Fibroblast of villous mesenchyme (primary cell): ENCODE data around the gene CATSPERB. TPM values are rescaled to one million over a fixed set of nuclear protein-coding genes. Genes with fewer than 3 reads are reported as not detected.

Experiments used
- DNase-seq: peaks from one replicate; pipeline ENCODE4 v3.0.0-alpha.2; 2010; ENCODE audit warnings: low read depth
- H3K4me3 ChIP-seq: 2 replicates; pipeline ENCODE4 v1.5.1; 2011; ENCODE audit warnings: low read depth, mild to moderate bottlenecking, low read length
- CTCF ChIP-seq: IDR thresholded peaks from 2 replicates; pipeline ENCODE4 v1.5.1; 2012; ENCODE audit warnings: low read depth, mild to moderate bottlenecking, low read length; ENCODE audit not compliant: insufficient read depth
- total RNA-seq: library from RNA; depleted of rRNA; stranded (reverse); fragments of >200 nt; gene quantifications from 2 replicates; pipeline ENCODE4 v1.2.3, GENCODE V29; 2012

CATSPERB gene, protein sequence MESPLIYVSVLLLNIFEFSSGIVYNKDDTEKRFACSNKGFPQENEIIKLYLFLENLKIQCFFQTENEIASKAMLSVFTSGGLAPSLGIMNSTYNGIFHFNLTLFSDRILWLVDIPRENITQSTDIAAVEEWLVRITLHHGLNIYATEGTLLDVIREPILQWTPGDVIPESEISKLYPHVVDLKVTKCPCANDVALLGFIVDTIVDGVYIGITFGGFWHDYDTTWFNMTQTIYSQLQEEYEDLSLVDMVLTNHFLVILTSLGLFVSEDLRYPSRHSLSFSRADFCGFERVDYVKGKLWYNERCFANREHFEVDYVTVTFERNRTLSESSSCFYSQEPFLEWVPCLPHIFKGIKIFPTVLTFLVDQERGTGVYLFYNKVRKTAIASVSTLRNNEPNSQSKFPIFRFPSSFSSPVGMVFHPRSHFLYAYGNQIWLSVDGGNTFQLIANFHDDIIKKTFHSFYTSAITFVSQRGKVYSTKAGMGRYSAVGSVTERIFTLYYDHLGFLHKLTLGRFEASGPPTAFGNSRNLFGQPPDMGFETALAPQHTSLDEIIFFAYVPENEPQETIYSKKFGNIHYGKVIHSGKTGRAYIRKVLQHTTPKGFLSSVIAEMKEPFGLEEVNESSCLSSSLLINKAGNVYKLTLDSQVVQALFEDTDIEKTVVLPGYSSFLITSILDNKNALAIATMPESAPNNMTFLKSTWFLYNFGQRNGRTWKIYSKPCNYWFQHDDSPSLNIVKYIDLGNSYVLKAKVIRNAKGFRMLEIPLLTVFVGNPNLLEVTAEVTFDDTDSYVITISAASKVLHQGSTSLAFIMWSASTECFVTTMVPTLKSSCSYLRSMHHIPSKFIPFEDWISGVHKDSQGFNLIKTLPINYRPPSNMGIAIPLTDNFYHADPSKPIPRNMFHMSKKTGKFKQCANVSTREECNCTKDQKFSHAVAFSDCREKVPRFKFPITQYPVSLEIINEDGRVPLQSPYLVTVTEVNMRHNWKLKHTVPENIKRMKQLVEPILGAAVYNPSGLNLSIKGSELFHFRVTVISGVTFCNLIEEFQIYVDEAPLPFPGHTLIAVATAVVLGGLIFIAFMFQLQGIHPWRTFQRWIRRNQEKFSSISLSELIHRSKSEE
- under 0.01 TPM in 1 of 2 replicates, not detected in the other for total RNA-seq

- TF ChIP-seq CTCF, result no peak
- no peak within 1 kb of the TSS for H3K4me3 ChIP-seq
- DNase-seq, result no peak
Measured at GRCh38 chr14:91731986-91732385, at the start of gene CATSPERB. TSS of gene CATSPERB (minus strand) at chr14:91732086. CDS start at chr14:91729479, 2,607 bp downstream.

DNA sequence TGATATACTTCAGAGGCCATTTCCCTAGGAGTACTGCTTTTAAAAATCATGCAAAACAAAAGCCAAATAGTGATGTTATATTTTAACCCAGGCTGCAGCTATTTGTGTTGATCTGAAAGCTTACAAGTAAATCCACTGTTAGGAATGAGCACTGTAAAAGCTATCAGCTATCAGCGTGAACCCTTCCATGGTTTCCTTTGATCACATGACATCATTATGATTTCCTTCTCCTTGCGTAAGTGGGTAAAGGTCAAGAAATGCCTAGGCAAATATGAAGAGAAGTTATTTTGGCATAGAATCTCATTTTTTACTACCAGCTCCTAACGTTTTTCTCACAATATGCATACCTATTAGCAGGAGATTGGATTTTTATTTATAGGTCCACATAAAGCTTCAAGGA lies 48.6 kb upstream of the CATSPERB start:
- H3K4me3 ChIP-seq, result no peak overlapping the region
- TF ChIP-seq CTCF, result no peak
- DNase-seq, result no peak

- no peak for TF ChIP-seq CTCF
- no peak for DNase-seq
Measured at GRCh38 chr14:91778217-91778616, 46.3 kb upstream of the CATSPERB start.

GRCh38 chr14:91774140-91775096 lies 42.5 kb upstream of the CATSPERB start:
- TF ChIP-seq CTCF, result no peak
- H3K4me3 ChIP-seq, result no peak overlapping the region
- no peak for DNase-seq

More at GRCh38 chr14:91778217-91778616, 46.3 kb upstream of the CATSPERB start:
- H3K4me3 ChIP-seq, result no peak overlapping the region

- DNase-seq, result no peak
- no peak for TF ChIP-seq CTCF
- H3K4me3 ChIP-seq, result no peak overlapping the region
Measured at GRCh38 chr14:91770185-91770584, 38.3 kb upstream of the CATSPERB start.
